Measurements from ENCODE around the gene PREPL. TPM values are rescaled to one million over a fixed set of nuclear protein-coding genes. Genes with fewer than 3 reads are reported as not detected.

The PREPL gene
- total and polyA plus RNA-seq, 2 of the 8 experiments (the other 6 are each of a cell fraction or from before 2014, with no cell fraction given) = 13.6 to 38.9 TPM

- TF ChIP-seq CHD7 (IDR thresholded peaks at IDR 0.05; ENCODE audit: insufficient replicate concordance, low read length) = no peak
- TF ChIP-seq GABPA (IDR thresholded peaks at IDR 0.05; ENCODE audit: borderline replicate concordance, insufficient read depth, low read length) = no peak
- TF ChIP-seq ATF2 (IDR thresholded peaks at IDR 0.05; ENCODE audit: low read length) = no peak
- no peak for TF ChIP-seq GTF2F1 (IDR thresholded peaks at IDR 0.05; ENCODE audit: borderline replicate concordance, low read depth, low read length)
- TF ChIP-seq POU5F1 (IDR thresholded peaks at IDR 0.05; ENCODE audit: low read depth, low read length) = no peak
- no peak for TF ChIP-seq TCF12 (IDR thresholded peaks at IDR 0.05; ENCODE audit: low read depth, low read length)
- no peak for TF ChIP-seq JUN (IDR thresholded peaks at IDR 0.05; ENCODE audit: low read depth, low read length)
- no peak for TF ChIP-seq BACH1 (IDR thresholded peaks at IDR 0.05; ENCODE audit: low read length)
Measured at GRCh38 chr2:44296653-44297052, 64.6 kb downstream of the PREPL start (continued).

Data from H1 (cell line).